OCI-LY7 (cell line): ENCODE measurements around the gene GRIA4. TPM values are rescaled to one million over a fixed set of nuclear protein-coding genes. Genes with fewer than 3 reads are reported as not detected.

Experiments
- BruUV-seq: library from RNA; stranded (reverse); fragments of 400-500 nt; replicated peaks from 2 replicates; lab custom pipeline; 2021; lab: Mats Ljungman, UMichigan
- CTCF ChIA-PET: fragments of 300-600 bp; sonication (Branson Sonifier 250); formaldehyde crosslinking; loops from one replicate; lab custom pipeline; 2022; ENCODE audit warnings: antibody characterized with exemption; ENCODE audit not compliant: unreplicated experiment; lab: Charles Lee
- POLR2A ChIA-PET: fragments of 300-600 bp; sonication (Branson Sonifier 250); formaldehyde crosslinking; loops from one replicate; lab custom pipeline; 2022; ENCODE audit warnings: antibody characterized with exemption; lab: Charles Lee
- DNase-seq: peaks from one replicate; pipeline ENCODE4 v3.0.0-alpha.2; 2015; ENCODE audit warnings: low spot score
- H2AFZ ChIP-seq: fragments of 200-600 bp; sonication (generic), shearing (Covaris generic); 2 replicates; pipeline ENCODE4 v1.6.1; 2014; ENCODE audit warnings: mild to moderate bottlenecking, antibody characterized with exemption, low read length, moderate library complexity
- H3K27ac ChIP-seq: fragments of 200-600 bp; sonication (generic); 2 replicates; pipeline ENCODE4 v1.5.1; 2014; ENCODE audit warnings: mixed run types, low read depth, mild to moderate bottlenecking, moderate library complexity, low read length, inconsistent platforms; ENCODE audit not compliant: poor library complexity, severe bottlenecking
- H3K36me3 ChIP-seq: fragments of 200-600 bp; sonication (generic); 2 replicates; pipeline ENCODE4 v1.6.1; 2014; ENCODE audit warnings: mild to moderate bottlenecking, antibody characterized with exemption, low read length, moderate library complexity, mixed read lengths; ENCODE audit not compliant: insufficient read depth
- H3K4me1 ChIP-seq: fragments of 200-600 bp; sonication (generic); 2 replicates; pipeline ENCODE4 v1.5.1; 2014; ENCODE audit warnings: mild to moderate bottlenecking, low read length; ENCODE audit not compliant: insufficient read depth, poor library complexity, severe bottlenecking
- H3K4me2 ChIP-seq: fragments of 200-600 bp; sonication (generic); 2 replicates; pipeline ENCODE4 v1.6.1; 2014; ENCODE audit warnings: mild to moderate bottlenecking, low read length
- H3K4me3 ChIP-seq: fragments of 200-600 bp; sonication (generic); 2 replicates; pipeline ENCODE4 v1.5.1; 2014; ENCODE audit warnings: mild to moderate bottlenecking, low read depth, low read length; ENCODE audit not compliant: poor library complexity, severe bottlenecking
- H3K79me2 ChIP-seq: fragments of 200-600 bp; sonication (generic); 2 replicates; pipeline ENCODE4 v1.6.1; 2016; ENCODE audit warnings: low read depth, mild to moderate bottlenecking, low read length, moderate library complexity, mixed read lengths; ENCODE audit not compliant: insufficient read depth
- H3K9me2 ChIP-seq: fragments of 200-600 bp; sonication (generic); 2 replicates; pipeline ENCODE4 v1.6.1; 2016; ENCODE audit warnings: mild to moderate bottlenecking, low read length, mixed read lengths; ENCODE audit not compliant: insufficient read depth
- H3K9me3 ChIP-seq: fragments of 200-600 bp; sonication (generic); 2 replicates; pipeline ENCODE4 v1.6.1; 2014; ENCODE audit warnings: mild to moderate bottlenecking, mixed run types, low read length, mixed read lengths
- H4K20me1 ChIP-seq: fragments of 200-600 bp; sonication (generic); 2 replicates; pipeline ENCODE4 v1.6.1; 2014; ENCODE audit warnings: mild to moderate bottlenecking, antibody characterized with exemption, low read length, moderate library complexity, mixed read lengths; ENCODE audit not compliant: insufficient read depth
- CTCF ChIP-seq: fragments of 200-600 bp; sonication (generic); conservative IDR thresholded peaks from 2 replicates; pipeline ENCODE4 v1.5.1; 2014; ENCODE audit warnings: mild to moderate bottlenecking, antibody characterized with exemption, low read length, moderate library complexity, mixed read lengths
- EZH2phosphoT487 ChIP-seq: fragments of 200-600 bp; sonication (generic); IDR thresholded peaks from 2 replicates; pipeline ENCODE4 v1.6.1; 2018; ENCODE audit warnings: low read depth, borderline replicate concordance, mild to moderate bottlenecking, mixed run types, antibody characterized with exemption, low read length, moderate library complexity, mixed read lengths
- intact Hi-C: fragments of 100-400 bp; cut with micrococcal nuclease; formaldehyde crosslinking; loops from one replicate; pipeline ENCODE4 v1.10.0; 2022; ENCODE audit not compliant: unreplicated experiment
- total RNA-seq, 2 experiments: library from RNA; depleted of rRNA in 1 of 2; stranded (reverse); fragments of >200 nt in 1 of 2; shearing (Covaris generic) in 1 of 2; gene quantifications; 2 replicates each; pipeline ENCODE4 v1.2.3, GENCODE V29; 2014 to 2022

GRIA4 gene
- total RNA-seq, 2 experiments from 2014 or later = not detected

GRCh38 chr11:105738251-105738650 lies 128.4 kb downstream of the GRIA4 start:
- ChIA-PET CTCF (no interaction called here), POLR2A (interaction anchor here (1.9 kb wide), 1 partner anchor 9 kb away, joined by 5 read pairs; no protein-coding TSS in a partner anchor)
- Histone ChIP-seq H3K4me1 (no peaks in the 10 kb centered on the region), H3K9me3 (no peaks in the 10 kb centered on the region), H3K79me2 (no peaks in the 10 kb centered on the region), H3K9me2 (no peaks in the 10 kb centered on the region), H4K20me1 (no peaks in the 10 kb centered on the region), H3K4me3 (no peak overlapping the region), H3K27ac (no peak overlapping the region), H3K4me2 (no peak overlapping the region), H2AFZ (no peak overlapping the region), H3K36me3 (no peaks in the 10 kb centered on the region)
- TF ChIP-seq CTCF = no peak
- no peak for TF ChIP-seq EZH2phosphoT487
- intact Hi-C loops = no loop called here
- BruUV-seq = no TSS peak
- no peak for DNase-seq

- no peak overlapping the region for H3K4me3 ChIP-seq
- ChIA-PET POLR2A (interaction anchor here (0.6 to 1.9 kb wide), 2 partner anchors 10 to 746 kb away, joined by 3 to 5 read pairs; no protein-coding TSS in a partner anchor), CTCF (no interaction called here)
- H3K4me1 ChIP-seq = no peaks in the 10 kb centered on the region
- intact Hi-C loops = no loop called here
- no peak for DNase-seq
- TF ChIP-seq CTCF (no peak), EZH2phosphoT487 (no peak)
- H3K27ac ChIP-seq = no peak overlapping the region
- H3K4me2 ChIP-seq = no peak overlapping the region
- BruUV-seq = no TSS peak
- no peak overlapping the region for H2AFZ ChIP-seq
- no peaks in the 10 kb centered on the region for H4K20me1 ChIP-seq
- no peaks in the 10 kb centered on the region for H3K9me2 ChIP-seq
- no peaks in the 10 kb centered on the region for H3K79me2 ChIP-seq
- H3K36me3 ChIP-seq = no peaks in the 10 kb centered on the region
- H3K9me3 ChIP-seq = no peaks in the 10 kb centered on the region
Observed at GRCh38 chr11:105738986-105739795, 129.3 kb downstream of the GRIA4 start.
